HepG2 (cell line): Measurements from ENCODE around the gene ATG13. TPM values are rescaled to one million over a fixed set of nuclear protein-coding genes. Genes with fewer than 3 reads are reported as not detected.

Experiments
- ATAC-seq: fragments of 200-7000 bp; cut with Tn5 transposase; 3 replicates; pipeline ENCODE4 v1.9.1; 2020; ENCODE audit warnings: mild to moderate bottlenecking, moderate library complexity
- BruUV-seq: library from RNA; stranded (reverse); fragments of 400-500 nt; replicated peaks from 2 replicates; lab custom pipeline; 2021; lab: Mats Ljungman, UMichigan
- CTCF ChIA-PET: fragments of 300-600 bp; formaldehyde crosslinking; extraction: SDS; loops from one replicate; lab custom pipeline; 2021; ENCODE audit warnings: low total read pairs, inconsistent platforms, low intra/inter-chr PET ratio; lab: Yijun Ruan, JAX
- POLR2A ChIA-PET: fragments of 350-600 bp; sonication (Branson Sonifier 250); formaldehyde crosslinking; loops from one replicate; lab custom pipeline; 2020; ENCODE audit warnings: antibody characterized with exemption, inconsistent platforms; lab: Yijun Ruan, JAX
- DNase-seq: peaks from one replicate; pipeline ENCODE4 v3.0.0-alpha.2; 2015; ENCODE audit warnings: low spot score
- FAIRE-seq: peaks from 3 replicates; lab custom pipeline; 2011; peaks lifted over from hg19 to GRCh38; lab: Jason Lieb, UNC
- H2AFZ ChIP-seq: one replicate; pipeline ENCODE4 v1.6.1; 2011; ENCODE audit warnings: low read length, inconsistent platforms
- H3K27ac ChIP-seq: fragments of 300-600 bp; 3 replicates; pipeline ENCODE4 v1.8.0; 2011; ENCODE audit warnings: mixed run types, mild to moderate bottlenecking, mixed read lengths, low read length, inconsistent platforms; ENCODE audit not compliant: insufficient read depth; ENCODE audit errors: extremely low read length
- H3K27me3 ChIP-seq, 2 experiments: fragments of 200-600 bp in 1 of 2; 2 replicates in 1 of 2; 3 replicates in 1 of 2; pipeline versions ENCODE4 v1.6.0 to v1.8.0; 2011; ENCODE audit warnings: low read length in 2 of 2, mild to moderate bottlenecking in 2 of 2, moderate library complexity in 2 of 2, inconsistent platforms in 1 of 2; ENCODE audit not compliant: insufficient read depth in 2 of 2, control insufficient read depth in 1 of 2
- H3K36me3 ChIP-seq, 2 experiments: fragments of 200-600 bp in 1 of 2; replicated peaks in 1 of 2; 2 replicates in 1 of 2; 3 replicates in 1 of 2; pipeline versions ENCODE4 v1.5.1 to v1.8.0; 2011; ENCODE audit warnings: low read length in 2 of 2, inconsistent platforms in 1 of 2; ENCODE audit not compliant: insufficient read depth in 2 of 2, control insufficient read depth in 1 of 2
- H3K4me1 ChIP-seq: 2 replicates; pipeline ENCODE4 v1.5.1; 2012; ENCODE audit warnings: low read length, inconsistent platforms; ENCODE audit not compliant: insufficient read depth
- H3K4me2 ChIP-seq: 2 replicates; pipeline ENCODE4 v1.6.0; 2011; ENCODE audit warnings: low read depth, low read length, inconsistent platforms
- H3K4me3 ChIP-seq, 3 experiments: fragments of 200-600 bp in 1 of 3; sonication (generic), shearing (Covaris generic) in 1 of 3; replicated peaks in 1 of 3; 2 replicates each; pipeline ENCODE4 v1.5.1; 2011 to 2016; ENCODE audit warnings: low read length in 3 of 3, inconsistent platforms in 2 of 3, low read depth in 2 of 3, mild to moderate bottlenecking in 2 of 3, control low read depth in 1 of 3, mixed read lengths in 1 of 3; ENCODE audit not compliant: insufficient read depth in 1 of 3
- H3K79me2 ChIP-seq: one replicate; pipeline ENCODE4 v1.6.1; 2011; ENCODE audit warnings: low read length, inconsistent platforms; ENCODE audit not compliant: insufficient read depth
- H3K9ac ChIP-seq: 2 replicates; pipeline ENCODE4 v1.6.0; 2011; ENCODE audit warnings: mild to moderate bottlenecking, low read depth, low read length, inconsistent platforms; ENCODE audit not compliant: insufficient read depth
- H3K9me3 ChIP-seq: 2 replicates; pipeline ENCODE4 v1.5.1; 2012; ENCODE audit warnings: mild to moderate bottlenecking, low read length
- H4K20me1 ChIP-seq: 2 replicates; pipeline ENCODE4 v1.6.0; 2011; ENCODE audit warnings: inconsistent platforms, mild to moderate bottlenecking, low read length, moderate library complexity; ENCODE audit not compliant: insufficient read depth
- AGO2 ChIP-seq: fragments of 200-400 bp; formaldehyde crosslinking; optimal IDR thresholded peaks from 2 replicates; pipeline ENCODE3; 2017; ENCODE audit warnings: mild to moderate bottlenecking, low read depth, low read length, moderate library complexity
- MIER3 ChIP-seq: IDR thresholded peaks from 2 replicates; pipeline ENCODE4 v1.6.1; 2016; ENCODE audit warnings: missing compliant biosample characterization, borderline replicate concordance
- RBM22 ChIP-seq: fragments of 200-400 bp; formaldehyde crosslinking; optimal IDR thresholded peaks from 2 replicates; pipeline ENCODE3; 2017; ENCODE audit warnings: mild to moderate bottlenecking, low read length, moderate library complexity
- SOX13 ChIP-seq, 3 experiments: fragments of 450-650 bp in 1 of 3; sonication (generic) in 1 of 3; formaldehyde crosslinking in 1 of 3; IDR thresholded peaks in 2 of 3; conservative IDR thresholded peaks in 1 of 3; 2 replicates each; pipeline versions ENCODE4 v1.5.0 to v1.6.1; 2016 to 2020; ENCODE audit warnings: antibody characterized with exemption in 1 of 3, mild to moderate bottlenecking in 1 of 3, missing compliant biosample characterization in 1 of 3, missing genetic modification reagents in 1 of 3, moderate library complexity in 1 of 3
- STAG1 ChIP-seq: sonication (generic); formaldehyde crosslinking; IDR thresholded peaks from 2 replicates; pipeline ENCODE4 v1.4.0; 2020; ENCODE audit warnings: missing genetic modification reagents
- ZNF563 ChIP-seq: sonication (generic); formaldehyde crosslinking; IDR thresholded peaks from 2 replicates; pipeline ENCODE4 v1.8.0; 2022; ENCODE audit warnings: mild to moderate bottlenecking, moderate library complexity, missing genetic modification reagents
- WGBS: methylation state at CpG from one replicate; pipeline ENCODE4 v1.1.6; 2017; ENCODE audit warnings: low lambda C conversion rate; 5-methylcytosine and 5-hydroxymethylcytosine counted together
- in situ Hi-C: cut with HindIII; loops from 2 replicates; pipeline ENCODE4 v1.10.0; 2017; ENCODE audit warnings: low pct_unique_long_range_greater_than_20kb; ENCODE audit not compliant: extremely low pct_ligation_motif_present
- intact Hi-C: fragments of 100-400 bp; cut with micrococcal nuclease; formaldehyde crosslinking; loops from one replicate; pipeline ENCODE4 v1.10.0; 2022; ENCODE audit not compliant: unreplicated experiment
- polyA plus RNA-seq, 8 experiments: library from polyadenylated mRNA; depleted of rRNA in 3 of 8; stranded (reverse) in 7 of 8; unstranded in 1 of 8; fragments of >200 nt; fragmentation: Illumina TruSeq in 4 of 8; extraction: Trizol in 4 of 8; gene quantifications; 2 replicates each; pipeline versions ENCODE4 v1.2.1 to v1.2.3, GENCODE V29; 2011 to 2016; ENCODE audit warnings: low read depth in 4 of 8, missing spikeins in 1 of 8, mixed read lengths in 1 of 8; ENCODE audit not compliant: insufficient read depth in 1 of 8
- total RNA-seq, 5 experiments: library from RNA; depleted of rRNA; stranded (reverse); fragments of >200 nt; fragmentation: Illumina TruSeq; extraction: Trizol; gene quantifications; 2 replicates each; pipeline ENCODE4 v1.2.3, GENCODE V29; 2016; ENCODE audit warnings: low read depth in 1 of 5
- TF ChIP-seq, protein P1 (sequence below): sonication (generic); formaldehyde crosslinking; IDR thresholded peaks from 2 replicates; pipeline ENCODE4 v1.8.1; 2023; ENCODE audit warnings: missing genetic modification reagents, mild to moderate bottlenecking, borderline replicate concordance
- TF ChIP-seq, protein P2 (sequence below): sonication (generic); formaldehyde crosslinking; IDR thresholded peaks from 2 replicates; pipeline ENCODE4 v1.5.0; 2020; ENCODE audit warnings: missing genetic modification reagents, mild to moderate bottlenecking, borderline replicate concordance
- TF ChIP-seq, protein P3 (sequence below): sonication (generic); formaldehyde crosslinking; IDR thresholded peaks from 2 replicates; pipeline ENCODE4 v1.5.0; 2020; ENCODE audit warnings: mild to moderate bottlenecking, missing genetic modification reagents, moderate library complexity

ATG13 gene
- total and polyA plus RNA-seq, 2 of the 13 experiments (the other 11 are each of a cell fraction or from before 2014, with no cell fraction given), result 55.0 to 77.3 TPM

DNA sequence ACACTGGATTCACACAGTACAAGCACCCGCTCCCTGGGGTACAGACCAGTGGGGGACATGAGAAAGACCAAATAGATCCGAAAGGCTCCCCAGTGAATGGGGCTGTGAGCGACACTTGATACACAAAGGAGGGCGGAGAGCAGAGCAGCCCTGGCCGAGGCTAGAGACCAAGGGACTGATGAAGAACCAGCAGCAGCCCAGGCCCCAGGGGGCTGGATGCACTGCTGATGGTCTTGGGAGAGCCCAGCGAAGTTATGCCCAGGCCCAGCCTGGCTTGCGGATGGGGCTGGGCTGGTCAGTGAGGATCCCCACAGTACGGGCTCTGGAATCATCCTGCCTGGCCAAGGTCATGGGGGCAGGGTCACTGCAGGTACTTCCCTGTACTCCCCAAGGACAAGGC lies 59.8 kb downstream of the ATG13 start:
- in situ Hi-C loops (no loop called here), intact Hi-C loops (no loop called here)
- ATAC-seq, result no peak
- peaks cover 36 to 63% of the 10 kb centered on the region in 2 experiments for H3K36me3 ChIP-seq
- H3K4me1 ChIP-seq, result peaks cover 27% of the 10 kb centered on the region
- H3K9ac ChIP-seq, result no peak overlapping the region
- CTCF ChIA-PET, result no interaction called here
- no peak overlapping the region for H3K27ac ChIP-seq
- BruUV-seq, result no TSS peak
- no peaks in the 10 kb centered on the region for H3K79me2 ChIP-seq
- POLR2A ChIA-PET, result no interaction called here
- H2AFZ ChIP-seq, result no peak overlapping the region
- H3K27me3 ChIP-seq, result no peaks in the 10 kb centered on the region
- 92% methylated on average over 5 of the region's 8 CpGs for WGBS
- H3K9me3 ChIP-seq, result no peaks in the 10 kb centered on the region
- no peak overlapping the region for H3K4me2 ChIP-seq
- no peaks in the 10 kb centered on the region for H4K20me1 ChIP-seq
- FAIRE-seq, result no peak
- TF ChIP-seq SOX13 (IDR thresholded peaks at IDR 0.05) (no peak), SOX13 (CRISPR knock-in tag; conservative IDR thresholded peaks at IDR 0.05 in 1 of 2, IDR thresholded peaks at IDR 0.05 in 1 of 2) (no peak), AGO2 (peak; percentile 42)
- H3K4me3 ChIP-seq, result no peak overlapping the region
- no peak for DNase-seq

DNA sequence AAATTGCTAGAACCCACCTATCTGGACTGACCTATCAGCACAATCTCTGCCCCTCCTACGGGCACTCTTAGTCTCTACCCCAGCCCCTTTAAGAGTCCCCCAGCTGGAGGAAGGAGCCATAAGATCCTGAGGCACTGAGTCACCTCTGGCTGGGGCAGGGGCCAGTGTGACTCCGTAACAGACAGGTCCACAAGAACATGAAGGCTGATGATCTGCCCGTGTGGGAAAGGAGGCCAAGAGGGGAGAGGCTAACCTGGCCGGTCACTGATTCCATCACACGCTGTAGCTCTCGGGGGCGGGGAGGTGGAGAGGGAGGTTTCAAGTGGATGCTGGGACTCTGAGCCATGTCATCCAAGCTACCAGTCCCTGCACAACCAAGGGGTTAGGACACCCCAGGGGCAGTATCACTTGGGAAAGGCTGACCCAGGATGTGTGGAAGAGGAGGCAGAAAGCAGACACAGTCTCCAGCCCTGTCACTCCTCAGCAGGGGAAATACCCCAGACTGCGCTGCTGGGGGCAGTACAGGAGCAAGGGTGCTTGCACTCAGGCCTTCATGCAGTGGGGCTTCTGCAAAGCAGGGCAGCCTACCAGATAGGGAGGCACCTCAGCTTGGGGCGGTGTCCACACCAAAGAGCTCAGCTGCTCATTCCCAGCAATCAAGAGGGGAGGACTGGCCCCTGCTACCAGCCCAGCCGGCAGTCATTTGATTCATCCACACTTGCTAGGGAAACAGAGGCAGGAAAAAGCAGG lies 60.8 kb downstream of the ATG13 start:
- H3K36me3 ChIP-seq, result peaks cover 31 to 55% of the 10 kb centered on the region in 2 experiments
- no peak overlapping the region for H2AFZ ChIP-seq
- no peak overlapping the region for H3K27ac ChIP-seq
- FAIRE-seq (no peak), DNase-seq (no peak), ATAC-seq (peak; percentile 28)
- H3K9ac ChIP-seq, result no peak overlapping the region
- H3K9me3 ChIP-seq, result no peaks in the 10 kb centered on the region
- peaks cover 27% of the 10 kb centered on the region for H3K4me1 ChIP-seq
- no TSS peak for BruUV-seq
- in situ Hi-C loops, result no loop called here
- no peak overlapping the region for H3K4me3 ChIP-seq
- 96% methylated on average over 10 of the region's 10 CpGs for WGBS
- ChIA-PET CTCF (no interaction called here), POLR2A (interaction anchor here (1.0 to 1.1 kb wide), 2 partner anchors 42 to 64 kb away, joined by 4 read pairs; partner anchors contain the start of gene F2)
- no peak overlapping the region for H3K4me2 ChIP-seq
- H4K20me1 ChIP-seq, result no peaks in the 10 kb centered on the region
- H3K79me2 ChIP-seq, result no peaks in the 10 kb centered on the region
- no peaks in the 10 kb centered on the region for H3K27me3 ChIP-seq
- TF ChIP-seq, protein P1, sequence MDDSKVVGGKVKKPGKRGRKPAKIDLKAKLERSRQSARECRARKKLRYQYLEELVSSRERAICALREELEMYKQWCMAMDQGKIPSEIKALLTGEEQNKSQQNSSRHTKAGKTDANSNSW (CRISPR knock-in tag), result no peak
- TF ChIP-seq MIER3 (CRISPR knock-in tag) (no peak), ZNF563 (CRISPR knock-in tag) (0 out of 2 replicates have a peak, but pooled peaks have one; percentile 30), AGO2 (peak; percentile 26), RBM22 (peak; percentile 19), STAG1 (peak; percentile 55)
- TF ChIP-seq, protein P2, sequence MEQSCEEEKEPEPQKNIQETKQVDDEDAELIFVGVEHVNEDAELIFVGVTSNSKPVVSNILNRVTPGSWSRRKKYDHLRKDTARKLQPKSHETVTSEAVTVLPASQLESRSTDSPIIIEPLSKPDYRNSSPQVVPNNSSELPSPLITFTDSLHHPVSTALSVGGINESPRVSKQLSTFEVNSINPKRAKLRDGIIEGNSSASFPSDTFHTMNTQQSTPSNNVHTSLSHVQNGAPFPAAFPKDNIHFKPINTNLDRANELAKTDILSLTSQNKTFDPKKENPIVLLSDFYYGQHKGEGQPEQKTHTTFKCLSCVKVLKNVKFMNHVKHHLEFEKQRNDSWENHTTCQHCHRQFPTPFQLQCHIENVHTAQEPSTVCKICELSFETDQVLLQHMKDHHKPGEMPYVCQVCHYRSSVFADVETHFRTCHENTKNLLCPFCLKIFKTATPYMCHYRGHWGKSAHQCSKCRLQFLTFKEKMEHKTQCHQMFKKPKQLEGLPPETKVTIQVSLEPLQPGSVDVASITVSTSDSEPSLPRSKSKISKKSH, result no peak
- TF ChIP-seq, protein P3, sequence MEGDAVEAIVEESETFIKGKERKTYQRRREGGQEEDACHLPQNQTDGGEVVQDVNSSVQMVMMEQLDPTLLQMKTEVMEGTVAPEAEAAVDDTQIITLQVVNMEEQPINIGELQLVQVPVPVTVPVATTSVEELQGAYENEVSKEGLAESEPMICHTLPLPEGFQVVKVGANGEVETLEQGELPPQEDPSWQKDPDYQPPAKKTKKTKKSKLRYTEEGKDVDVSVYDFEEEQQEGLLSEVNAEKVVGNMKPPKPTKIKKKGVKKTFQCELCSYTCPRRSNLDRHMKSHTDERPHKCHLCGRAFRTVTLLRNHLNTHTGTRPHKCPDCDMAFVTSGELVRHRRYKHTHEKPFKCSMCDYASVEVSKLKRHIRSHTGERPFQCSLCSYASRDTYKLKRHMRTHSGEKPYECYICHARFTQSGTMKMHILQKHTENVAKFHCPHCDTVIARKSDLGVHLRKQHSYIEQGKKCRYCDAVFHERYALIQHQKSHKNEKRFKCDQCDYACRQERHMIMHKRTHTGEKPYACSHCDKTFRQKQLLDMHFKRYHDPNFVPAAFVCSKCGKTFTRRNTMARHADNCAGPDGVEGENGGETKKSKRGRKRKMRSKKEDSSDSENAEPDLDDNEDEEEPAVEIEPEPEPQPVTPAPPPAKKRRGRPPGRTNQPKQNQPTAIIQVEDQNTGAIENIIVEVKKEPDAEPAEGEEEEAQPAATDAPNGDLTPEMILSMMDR (CRISPR knock-in tag), result peak; percentile 48
- TF ChIP-seq, all 625 proteins: peak for 5
- intact Hi-C loops, result no loop called here
